Stimulated activated CD4-positive, alpha-beta T cell treated with anti-CD3 and anti-CD28 coated beads, TNF-alpha, amount 100 ng/mL, for 48 hours (primary cell): ENCODE measurements around the gene CDH4.
"Not testable (repeated sequence)": the region's sequence is repeated elsewhere in the genome, so short reads cannot be mapped to it uniquely, and the experiment has no call there.

Experiments
- DNase-seq, 3 donors: peaks; one replicate each; pipeline ENCODE4 v3.0.0-alpha.2; 2020; ENCODE audit warnings: low read depth in 3 of 3

The CDH4 gene

DNA sequence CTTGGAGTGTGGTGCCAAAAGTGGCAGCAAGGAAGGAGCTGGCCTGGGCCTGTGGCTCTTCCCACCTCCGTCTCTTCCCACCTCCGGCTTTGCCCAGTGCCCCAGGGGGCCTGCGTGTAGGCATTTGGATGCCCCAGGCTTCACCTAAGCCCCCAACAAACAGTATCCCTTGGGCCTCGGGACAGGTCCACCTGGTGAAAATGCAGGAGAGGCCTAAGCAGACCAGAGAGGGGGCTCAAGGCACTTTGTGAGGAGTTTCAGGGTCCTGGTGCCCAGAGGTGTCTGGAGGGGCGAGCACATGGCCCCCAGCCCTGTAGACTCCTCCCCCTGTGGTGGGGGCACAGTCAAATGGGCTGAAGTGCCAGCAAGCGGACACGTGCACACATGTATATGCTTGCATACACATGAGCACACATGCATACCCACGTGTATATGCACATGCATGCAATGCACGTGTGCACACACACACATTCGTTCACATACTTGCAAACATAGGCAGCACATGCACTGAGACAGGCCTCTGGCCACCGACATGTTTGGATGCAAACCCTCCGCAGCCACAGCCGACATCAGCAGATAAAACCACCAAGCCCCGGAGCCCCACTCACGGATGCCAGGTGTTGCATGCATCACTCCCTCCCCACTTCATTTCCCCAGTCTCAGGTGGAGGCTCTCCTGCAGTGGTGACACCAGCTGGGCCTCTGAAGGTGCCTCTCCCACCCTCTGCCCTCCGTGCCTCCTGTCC lies 689.1 kb downstream of the CDH4 start:
- DNase-seq, result no peak

DNA sequence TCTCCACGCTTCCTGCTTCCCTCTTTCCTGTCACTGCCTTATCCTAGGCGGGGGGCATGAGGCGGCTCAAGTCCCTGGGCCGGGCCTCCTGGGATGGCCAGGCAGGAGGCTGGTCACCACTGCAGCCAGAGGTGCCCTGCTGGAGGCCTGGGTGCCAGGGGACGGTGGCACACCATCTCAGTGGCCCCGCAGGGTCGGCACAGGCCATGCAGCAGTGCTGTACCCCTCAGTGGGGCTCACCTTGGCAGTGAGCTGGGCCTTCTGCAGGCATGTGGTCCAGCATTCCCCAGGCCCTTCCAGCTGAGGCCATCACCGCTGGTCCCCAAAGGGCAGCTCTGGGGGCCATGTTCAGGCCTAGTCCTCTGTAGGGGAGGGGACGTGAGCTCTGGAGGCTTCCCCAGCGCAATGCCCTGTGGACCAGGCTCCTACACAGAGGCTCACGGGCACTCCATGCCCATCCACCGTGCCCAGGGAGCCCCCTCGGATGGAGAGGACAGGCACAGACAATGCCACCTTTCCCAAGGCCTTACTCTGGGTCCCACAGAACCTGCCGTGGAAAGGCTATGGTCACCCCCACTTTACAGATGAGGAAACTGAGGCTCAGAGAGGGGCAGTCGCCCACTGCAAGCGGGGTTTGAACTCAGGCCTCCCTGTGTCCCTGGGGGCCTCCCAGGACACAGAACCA lies 689.8 kb downstream of the CDH4 start:
- DNase-seq, result no peak

DNA sequence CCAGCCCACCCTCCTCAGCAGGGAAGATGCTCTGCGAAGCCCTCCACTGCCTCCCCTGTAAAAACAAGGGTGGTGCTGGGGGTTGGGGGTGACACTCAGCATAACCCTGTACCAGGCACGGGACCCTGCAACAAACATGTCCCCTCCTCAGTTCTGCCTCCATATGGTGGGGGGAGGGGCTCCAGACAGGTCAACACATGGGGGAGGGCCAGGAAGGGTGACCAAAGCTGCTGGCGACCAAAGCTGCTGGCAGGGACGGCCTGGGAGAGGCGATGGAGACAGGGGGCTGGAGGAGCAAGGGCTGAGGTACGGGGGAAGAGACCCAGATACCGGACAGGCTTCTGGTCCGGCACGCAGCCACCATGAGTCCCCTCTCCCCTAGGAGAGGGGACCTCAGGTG lies 690.5 kb downstream of the CDH4 start:
- DNase-seq, result no peak

DNA sequence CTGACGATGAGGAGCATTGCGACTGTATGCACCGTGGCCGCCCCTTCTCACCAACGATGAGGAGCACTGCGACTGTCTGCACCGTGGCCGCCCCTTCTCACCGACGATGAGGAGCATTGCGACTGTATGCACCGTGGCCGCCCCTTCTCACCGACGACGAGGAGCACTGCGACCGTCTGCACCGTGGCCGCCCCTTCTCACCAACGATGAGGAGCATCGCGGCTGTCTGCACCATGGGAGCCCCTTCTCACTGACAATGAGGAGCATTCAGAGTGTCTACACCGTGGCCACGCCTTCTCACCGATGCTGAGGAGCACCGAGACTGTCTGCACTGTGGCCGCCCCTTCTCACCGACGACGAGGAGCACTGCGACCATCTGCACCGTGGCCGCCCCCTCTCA lies 692.9 kb downstream of the CDH4 start:
- not testable (repeated sequence) for DNase-seq

DNA sequence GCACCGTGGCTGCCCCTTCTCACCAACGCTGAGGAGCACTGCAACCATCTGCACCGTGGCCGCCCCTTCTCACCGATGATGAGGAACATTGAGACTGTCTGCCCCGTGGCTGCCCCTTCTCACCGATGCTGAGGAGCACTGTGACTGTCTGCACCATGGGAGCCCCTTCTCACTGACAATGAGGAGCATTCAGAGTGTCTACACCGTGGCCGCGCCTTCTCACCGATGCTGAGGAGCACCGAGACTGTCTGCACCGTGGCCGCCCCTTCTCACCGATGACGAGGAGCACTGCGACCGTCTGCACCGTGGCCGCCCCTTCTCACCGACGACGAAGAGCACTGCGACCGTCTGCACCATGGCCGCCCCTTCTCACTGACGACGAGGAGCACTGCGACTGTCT lies 693.4 kb downstream of the CDH4 start:
- not testable (repeated sequence) for DNase-seq

DNA sequence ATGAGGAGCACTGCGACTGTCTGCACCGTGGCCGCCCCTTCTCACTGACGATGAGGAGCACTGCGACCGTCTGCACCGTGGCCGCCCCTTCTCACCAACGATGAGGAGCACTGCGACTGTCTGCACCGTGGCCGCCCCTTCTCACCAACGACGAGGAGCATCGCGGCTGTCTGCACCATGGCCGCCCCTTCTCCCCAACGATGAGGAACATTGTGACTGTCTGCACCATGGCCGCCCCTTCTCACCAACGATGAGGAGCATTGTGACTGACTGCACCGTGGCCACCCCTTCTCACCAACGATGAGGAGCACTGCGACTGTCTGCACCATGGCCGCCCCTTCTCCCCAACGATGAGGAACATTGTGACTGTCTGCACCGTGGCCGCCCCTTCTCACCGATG lies 696.0 kb downstream of the CDH4 start:
- not testable (repeated sequence) for DNase-seq

DNA sequence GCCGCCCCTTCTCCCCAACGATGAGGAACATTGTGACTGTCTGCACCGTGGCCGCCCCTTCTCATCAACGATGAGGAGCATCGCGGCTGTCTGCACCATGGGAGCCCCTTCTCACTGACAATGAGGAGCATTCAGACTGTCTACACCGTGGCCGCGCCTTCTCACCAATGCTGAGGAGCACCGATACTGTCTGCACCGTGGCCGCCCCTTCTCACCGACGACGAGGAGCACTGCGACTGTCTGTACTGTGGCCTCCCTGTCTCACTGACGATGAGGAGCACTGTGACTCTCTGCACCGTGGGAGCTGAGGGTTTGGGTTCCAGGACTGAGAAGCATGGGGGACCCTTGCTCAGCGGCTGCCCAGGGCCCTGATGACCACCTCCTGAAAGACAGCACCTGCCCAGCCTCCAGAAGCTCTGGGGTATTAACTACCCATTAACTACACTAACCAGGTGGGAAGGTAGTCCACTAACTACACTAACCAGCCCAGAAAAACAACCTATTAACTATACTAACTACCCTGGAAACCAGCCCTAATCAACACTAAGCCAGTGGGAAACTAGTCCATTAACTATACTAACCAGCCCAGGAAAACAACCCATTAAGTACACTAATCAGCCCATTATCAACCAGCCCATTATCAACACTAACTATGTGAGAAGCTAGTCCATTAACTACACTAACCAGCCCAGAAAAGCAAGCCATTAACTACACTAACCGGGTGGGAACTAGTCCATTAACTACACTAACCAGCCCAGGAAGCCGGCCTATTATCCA lies 696.7 kb downstream of the CDH4 start:
- no peak for DNase-seq

DNA sequence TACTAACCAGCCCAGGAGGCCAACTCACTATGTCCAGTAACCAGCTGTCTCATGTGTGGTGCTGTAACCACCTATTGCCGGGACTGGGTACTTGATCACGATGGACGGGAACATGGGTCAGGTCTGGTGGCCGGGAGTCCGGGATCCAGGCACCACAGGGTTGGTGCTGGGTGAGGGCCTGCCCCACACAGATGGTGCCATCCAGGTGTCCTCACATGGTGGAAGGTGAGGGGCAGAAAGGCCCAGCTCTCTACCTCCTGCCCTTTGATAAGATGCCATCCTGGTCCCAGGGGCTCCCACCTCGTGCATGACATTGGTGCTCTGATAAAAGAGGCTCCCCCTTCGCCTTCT lies 697.3 kb downstream of the CDH4 start:
- DNase-seq, result no peak

DNA sequence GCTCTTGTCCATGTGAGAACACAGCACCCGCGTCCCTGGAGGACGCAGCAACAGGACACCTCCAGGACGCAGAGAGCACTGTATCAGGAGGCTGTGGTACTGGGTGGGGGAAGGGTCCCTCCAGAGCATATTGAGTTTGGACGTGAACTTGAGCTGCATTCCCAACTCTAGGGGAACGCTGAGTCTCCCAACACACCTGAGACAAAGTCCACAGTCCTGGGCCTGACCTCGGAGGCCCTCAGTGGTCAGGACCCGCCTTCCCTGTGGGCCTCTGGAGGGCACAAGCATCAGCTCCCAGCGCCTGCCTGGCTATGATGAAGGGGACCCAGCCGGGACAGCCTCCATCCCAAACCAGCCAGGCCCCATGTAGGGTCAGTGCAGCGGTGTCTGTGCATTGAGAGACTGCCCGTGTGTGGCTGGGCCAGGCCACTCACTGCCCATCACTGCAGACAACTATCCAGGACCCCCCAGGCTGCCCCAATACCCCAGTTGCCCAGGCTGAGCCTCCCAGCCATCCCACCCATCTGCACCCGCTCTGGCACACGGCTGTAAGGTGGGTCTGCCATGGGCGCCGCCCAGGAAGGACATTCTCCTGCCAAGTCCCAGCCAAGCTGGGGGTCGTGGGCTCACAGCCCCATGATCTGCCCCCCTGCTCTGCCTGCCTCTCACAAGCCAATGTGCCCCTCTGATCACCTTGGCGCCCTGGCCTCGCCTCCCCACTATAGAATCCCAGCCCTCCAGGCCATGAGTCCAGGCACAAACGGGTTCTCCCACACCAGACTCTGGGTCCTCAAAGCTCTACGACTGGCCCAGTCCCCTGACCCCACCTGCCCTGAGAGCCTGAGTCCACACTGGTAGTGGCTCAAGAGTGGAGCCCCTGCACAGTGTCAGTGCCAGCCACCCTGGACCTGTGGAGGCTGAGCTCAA lies 697.9 kb downstream of the CDH4 start:
- no peak for DNase-seq

DNA sequence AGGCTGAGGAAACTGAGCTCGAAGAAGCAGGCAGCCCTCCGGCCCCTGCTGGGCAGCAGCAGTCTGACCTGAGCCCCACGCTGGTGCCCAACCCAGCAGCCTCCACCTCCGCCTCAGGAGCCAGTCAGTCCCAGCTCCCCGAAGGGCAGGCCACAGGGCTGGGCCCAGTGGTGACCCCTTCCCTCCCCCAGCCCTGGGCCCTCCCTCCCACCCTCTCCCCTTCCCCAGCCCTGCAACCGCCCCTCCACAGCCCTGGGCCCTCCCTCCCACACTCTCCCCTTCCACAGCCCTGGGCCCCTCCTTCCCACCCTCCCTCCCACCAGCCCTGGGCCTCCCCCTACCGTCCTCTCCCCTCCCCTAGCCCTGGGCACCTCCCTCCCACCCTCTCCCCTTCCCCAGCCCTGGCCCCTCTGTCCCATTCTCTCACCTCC lies 698.6 kb downstream of the CDH4 start:
- DNase-seq, result no peak

DNA sequence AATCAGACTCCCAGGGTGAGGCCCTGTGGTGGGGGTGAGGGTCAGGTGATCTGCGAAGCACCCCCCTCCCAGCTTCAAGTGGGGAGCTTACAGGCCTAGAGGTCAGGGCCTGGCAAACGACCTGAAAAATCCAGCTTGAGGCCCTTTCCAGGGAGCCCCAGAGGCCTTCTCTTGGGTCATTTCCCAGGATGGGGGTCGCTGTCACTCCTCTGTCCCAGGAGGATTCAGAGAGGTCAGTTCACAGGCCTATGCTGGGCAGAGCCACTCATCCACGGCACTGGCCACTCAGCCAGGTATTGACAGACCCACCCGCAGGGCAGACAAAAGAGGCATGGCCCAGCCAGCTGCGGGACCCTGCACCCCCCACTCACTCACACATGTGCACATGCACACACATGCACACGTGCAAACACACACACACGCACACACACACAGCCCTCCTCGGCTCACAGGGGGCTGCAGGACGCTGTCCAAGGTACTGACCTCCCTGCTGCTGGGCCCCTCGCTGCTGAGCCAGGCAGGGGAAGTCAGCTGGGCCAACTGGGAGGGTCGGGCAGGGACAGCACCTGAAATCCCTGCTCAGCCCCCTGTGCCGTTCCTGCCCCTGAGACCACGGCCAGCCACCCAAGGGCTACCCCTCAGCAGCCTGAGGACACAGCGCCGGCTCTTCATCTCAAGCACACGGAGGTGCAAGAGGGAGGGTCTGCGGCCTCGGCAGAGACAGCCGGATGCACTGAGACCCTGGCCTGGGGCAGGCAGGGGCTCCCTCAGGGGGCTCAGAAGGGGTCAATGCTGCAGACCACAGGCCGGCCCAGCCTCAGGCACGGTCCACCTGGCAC lies 699.9 kb downstream of the CDH4 start:
- DNase-seq, result no peak

DNA sequence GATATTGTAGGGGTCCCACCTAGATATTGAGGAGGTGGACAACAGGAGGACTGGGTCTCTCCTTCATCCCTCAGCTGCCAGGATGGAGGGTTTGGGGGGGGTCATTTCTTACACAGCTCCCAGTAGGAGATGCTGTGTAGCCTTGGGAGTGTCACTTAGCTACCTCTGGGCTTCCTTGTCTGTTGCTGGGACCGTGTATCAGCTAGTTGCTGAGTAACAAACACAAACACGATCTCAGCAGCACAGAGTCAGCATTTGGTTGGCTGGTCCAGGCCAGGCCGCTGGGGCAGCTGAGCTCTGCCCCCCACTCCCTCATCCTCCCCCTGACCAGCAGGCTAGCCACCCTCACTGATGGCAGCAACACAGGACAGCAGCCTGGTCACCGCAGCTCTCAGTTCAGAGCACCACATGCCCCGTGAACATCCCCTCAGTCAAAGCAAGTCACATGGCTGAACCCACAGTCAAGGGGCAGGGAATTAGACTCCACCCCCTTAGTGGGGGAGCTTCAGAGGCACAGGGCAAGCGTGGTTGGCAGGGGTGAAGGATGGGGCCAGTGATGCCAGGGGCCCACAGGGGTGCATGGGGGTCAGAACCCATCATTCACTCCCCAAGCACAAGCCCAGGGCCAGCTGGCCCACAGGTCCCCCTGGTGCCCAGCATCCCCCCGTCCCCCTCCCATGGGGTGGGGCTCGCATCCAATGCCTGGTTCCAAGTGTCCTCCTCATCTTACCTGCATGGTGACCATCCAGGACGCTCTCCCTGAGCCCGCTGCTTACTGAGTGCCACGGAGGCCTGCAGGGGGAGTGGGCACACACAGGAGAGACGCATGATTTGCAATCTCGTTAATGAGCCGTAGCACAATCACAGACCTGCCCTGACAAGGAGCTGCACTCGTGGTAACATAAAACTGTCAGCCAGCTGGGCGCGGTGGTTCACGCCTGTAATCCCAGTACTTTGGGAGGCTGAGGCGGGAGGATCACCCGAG lies 701.3 kb downstream of the CDH4 start:
- no peak for DNase-seq

DNA sequence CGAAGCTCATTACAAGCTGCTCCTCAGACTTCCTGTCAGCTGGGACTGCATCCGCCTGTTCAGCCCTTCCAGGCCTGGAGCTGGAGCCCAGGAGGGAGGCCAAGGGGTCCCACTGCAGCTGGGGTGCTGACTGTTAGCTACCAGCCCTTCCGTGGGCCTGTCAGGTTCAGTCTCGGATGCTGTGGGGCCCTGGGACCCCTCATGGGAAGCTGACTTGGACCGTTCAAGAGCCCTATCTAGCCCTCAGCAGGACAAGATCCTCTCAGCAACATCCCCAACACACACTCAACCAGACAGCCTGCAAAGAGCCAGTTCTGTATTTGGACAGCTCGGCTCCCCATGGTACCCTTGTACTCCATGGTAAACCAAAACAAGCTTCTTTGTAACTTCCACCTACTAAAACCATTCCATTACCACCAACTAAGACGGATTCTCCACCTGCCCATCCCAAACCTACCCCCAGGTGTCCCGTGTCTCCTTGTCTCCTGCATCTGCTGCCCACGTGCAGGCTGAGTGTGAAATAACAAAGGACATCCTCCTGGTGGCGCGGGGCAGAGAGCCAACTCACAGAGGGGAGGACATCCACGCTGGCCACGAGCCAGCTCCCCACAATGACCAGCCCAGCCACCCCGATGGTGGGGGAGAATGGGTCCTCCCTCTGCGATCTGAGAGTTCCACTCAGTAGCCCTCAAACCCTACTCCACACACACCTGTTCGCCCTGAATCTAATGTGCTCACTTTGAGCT lies 702.4 kb downstream of the CDH4 start:
- no peak for DNase-seq

DNA sequence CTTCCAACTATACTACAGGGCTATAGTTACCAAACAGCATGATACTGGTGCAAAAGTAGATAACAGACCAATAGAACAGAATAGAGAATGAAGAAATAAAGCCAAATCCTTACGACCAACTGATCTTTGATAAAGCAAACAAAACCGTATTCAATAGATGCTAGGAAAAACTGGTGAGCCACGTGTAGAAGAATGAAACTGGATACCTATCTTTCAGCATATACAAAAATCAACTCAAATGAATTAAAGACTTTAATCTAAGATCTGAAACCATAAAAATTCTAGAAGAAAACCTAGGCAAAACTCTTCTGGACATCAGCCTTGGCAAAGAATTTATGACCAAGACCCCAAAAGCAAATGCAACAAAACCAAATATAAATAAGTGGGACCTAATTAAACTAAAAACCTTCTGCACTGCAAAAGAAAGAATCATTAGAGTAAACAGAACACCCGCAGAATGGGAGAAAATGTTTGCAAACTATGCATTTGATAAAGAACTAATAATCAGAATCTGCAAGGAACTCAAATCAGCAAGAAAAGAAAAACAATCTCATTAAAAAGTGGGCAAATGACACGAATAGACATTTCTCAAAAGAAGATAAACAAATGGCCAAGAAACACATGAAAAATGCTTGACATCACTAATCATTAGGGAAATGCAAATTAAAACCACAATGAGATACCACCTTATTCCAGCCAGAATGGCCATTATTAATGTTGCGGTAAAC lies 703.8 kb downstream of the CDH4 start:
- DNase-seq, result no peak

DNA sequence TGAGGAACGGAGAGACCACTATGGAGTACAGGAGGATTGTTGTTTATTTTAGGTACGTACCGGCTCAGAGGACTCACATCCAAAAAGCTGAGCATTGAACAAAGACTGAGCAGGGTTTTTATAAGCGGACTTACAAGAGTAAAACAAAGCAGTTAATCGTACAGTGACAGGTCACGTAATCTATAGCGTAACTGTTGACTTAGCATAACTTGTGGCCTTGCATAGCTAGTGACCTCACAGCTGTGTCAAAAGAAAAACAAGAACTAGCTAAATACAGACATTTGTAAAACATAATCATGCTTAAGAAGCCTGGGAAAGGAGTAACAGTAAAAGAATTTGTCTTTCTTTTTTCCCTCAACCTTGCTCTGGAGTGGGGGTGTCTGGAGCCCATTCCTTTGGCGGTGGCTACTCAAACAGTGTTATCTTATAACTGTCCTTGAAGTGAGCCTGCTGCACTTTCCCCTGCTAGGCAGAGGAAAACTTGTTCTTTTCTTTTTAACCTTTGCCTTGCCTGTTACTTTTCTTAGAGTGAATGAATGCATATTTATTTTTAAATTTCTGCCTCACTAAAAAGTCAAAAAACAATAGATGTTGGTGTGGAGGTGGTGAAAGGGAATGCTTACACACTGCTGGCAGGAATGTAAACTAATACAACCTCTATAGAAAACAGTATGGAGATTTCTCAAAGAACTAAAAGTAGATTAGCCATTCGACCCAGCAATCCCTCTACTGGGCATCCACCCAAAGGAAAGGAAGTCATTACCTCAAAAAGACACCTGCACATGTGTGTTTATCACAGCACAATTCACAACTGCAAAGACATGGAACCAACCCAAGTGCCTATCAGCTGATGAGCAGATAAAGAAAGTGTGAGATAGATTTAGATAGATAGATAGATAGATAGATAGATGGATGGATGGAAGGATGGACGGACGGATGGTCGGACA lies 704.6 kb downstream of the CDH4 start:
- no peak for DNase-seq

DNA sequence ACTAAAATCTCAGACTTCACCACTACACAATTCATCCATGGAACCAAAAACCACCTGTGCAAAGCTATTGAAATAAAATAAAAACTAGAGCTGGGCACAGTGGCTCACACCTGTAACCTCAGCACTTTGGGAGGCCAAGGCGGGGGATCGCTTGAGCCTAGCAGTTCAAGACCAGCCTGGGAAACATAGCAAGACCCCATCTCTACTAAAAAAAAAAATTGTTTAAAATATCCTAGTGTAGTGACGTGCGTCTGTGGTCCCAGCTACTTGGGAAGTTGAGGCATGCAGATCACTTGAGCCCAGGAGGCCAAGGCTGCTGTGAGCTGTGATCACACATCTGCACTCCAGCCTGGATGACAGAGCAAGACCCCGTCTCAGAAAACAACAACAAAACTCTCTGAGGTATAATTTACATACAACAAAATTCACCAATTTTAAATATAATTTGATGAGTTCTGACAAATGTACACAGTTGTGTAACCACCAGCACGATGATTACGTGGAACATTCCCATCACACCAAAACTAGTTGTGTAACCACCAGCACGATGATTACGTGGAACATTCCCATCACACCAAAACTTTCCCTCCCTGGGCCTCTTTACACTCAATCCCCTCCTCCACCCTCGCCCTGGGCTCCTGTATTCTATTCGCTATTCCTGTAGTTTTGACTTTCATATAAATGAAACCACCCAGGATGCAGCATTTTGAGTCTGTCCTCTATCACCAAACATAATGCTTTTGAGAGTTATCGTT lies 706.1 kb downstream of the CDH4 start:
- no peak for DNase-seq
